HG03280 (cell line): Measurements from ENCODE around the gene MALAT1.
"Not testable (repeated sequence)": the region's sequence is repeated elsewhere in the genome, so short reads cannot be mapped to it uniquely, and the experiment has no call there.

Experiments used
- ATAC-seq: cut with Tn5 transposase; IDR thresholded peaks from one replicate; pipeline ENCODE4 v1.9.1; 2021; ENCODE audit warnings: mild to moderate bottlenecking, moderate library complexity; ENCODE audit not compliant: unreplicated experiment

MALAT1 gene

GRCh38 chr11:65516135-65516968 is 17.5 kb downstream of the MALAT1 start:
- ATAC-seq, result no peak

DNA sequence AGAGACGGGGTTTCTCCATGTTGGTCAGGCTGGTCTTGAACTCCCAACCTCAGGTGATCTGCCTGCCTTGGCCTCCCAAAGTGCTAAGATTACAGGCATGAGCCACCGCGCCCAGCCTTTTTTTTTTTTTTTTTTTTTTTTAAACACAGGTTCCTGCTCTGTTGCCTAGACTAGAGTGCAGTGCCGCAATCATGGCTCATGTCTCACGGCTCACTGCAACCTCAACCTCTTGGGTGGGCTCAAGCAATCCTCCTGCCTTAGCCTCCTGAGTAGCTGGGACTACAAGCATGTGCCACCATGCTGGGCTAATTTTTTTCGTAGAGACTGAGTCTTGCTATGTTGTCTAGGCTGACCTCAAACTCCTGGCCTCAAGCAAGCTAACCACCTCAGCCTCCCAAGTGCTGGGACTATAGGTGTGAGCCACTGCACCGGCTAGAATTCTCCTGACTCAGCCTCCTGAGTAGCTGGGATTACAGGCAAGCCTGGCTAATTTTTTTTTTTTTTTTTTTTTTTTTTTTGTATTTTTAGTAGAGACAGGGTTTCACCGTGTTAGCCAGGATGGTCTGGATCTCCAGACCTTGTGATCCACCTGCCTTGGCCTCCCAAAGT is 20.2 kb downstream of the MALAT1 start:
- not testable (repeated sequence) for ATAC-seq

GRCh38 chr11:65521777-65522521 is 23.1 kb downstream of the MALAT1 start:
- not testable (repeated sequence) for ATAC-seq

DNA sequence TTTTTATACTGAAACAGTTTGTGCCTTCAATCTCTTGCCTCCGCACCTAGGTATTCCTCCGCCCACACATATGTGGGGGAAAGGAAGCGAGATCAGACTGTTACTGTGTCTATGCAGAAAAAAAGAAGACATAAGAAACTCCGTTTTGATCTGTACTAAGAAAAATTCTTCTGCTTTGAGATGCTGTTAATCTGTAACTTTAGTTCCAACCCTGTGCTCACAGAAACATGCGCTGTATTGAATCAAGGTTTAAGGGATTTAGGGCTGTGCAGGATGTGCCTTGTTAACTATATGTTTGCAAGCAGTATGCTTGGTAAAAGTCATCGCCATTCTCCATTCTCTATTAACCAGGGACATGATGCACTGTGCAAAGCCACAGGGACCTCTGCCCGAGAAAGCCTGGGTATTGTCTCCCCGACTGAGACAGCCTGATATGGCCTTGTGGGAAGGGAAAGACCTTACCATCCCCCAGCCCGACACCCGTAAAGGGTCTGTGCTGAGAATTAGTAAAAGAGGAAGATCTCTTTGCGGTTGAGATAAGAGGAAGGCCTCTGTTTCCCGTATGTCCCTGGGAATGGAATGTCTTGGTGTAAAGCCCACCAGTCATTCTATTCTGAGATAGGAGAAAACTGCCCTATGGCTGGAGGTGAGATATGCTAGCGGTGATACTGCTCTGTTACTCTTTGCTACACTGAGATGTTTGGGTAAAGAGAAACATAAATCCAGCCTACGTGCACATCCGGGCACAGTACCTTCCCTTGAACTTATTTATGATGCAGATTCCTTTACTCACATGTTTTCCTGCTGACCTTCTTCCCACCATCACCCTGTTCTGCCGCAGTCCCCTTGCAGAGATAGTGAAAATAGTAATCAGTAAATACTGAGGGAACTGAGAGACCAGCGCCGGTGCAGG is 24.1 kb downstream of the MALAT1 start:
- not testable (repeated sequence) for ATAC-seq

DNA sequence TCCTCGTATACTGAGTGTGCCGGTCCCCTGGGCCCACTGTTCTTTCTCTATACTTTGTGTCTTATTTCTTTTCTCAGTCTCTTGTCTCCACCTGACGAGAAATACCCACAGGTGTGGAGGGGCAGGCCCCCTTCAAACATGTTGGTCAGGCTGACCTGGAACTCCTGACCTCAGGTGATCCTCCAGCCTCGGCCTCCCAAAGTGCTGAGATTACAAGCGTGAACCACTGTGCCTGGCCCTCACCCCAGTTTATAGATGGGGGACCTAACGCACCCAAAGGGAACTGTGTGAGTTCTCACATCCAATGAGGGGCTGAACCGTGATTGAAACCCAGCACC is 24.8 kb downstream of the MALAT1 start:
- not testable (repeated sequence) for ATAC-seq

DNA sequence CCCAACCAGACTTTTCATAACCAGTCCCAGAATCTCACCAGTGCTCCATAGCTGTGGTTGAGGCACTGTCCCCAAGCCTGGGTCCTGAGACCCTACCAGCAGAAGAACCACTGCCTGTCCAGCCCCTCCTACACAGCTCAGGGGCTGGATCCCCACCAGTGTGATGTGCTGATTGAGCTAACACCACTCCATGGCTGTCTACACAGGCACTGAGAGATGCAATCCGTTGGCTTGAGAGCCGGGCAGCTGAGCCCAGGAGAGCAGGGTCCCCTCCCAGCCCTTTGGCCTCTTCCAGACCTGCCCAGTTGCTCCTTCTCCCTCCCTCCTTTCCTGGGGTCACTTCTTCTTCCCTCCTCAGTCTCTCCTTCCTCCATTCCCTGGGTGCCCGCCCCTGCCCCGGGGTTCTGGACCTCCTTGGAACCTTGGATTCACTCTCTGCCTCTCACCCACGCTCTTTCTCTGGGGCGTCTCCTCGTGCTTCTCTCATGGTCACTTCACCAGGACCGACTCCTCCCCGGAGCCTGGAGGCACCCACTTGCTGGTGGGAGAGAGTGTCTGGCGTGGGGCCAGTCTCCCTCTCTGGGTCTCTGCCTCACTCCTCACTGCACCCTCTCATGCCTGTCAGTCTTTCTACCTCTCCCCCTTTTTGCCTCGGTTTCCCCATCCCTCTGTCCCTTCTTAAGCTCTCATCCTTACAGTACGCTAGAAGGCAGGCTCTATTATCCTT is 25.3 kb downstream of the MALAT1 start:
- no peak for ATAC-seq

- ATAC-seq, result peak; percentile 66
These were observed 26.1 kb downstream of the MALAT1 start, which contains the start of gene SCYL1 for GRCh38 chr11:65524741-65525545. SCYL1 (plus strand) TSS chr11:65525083; CDS start chr11:65525154, 71 bp downstream.

- peak; percentile 14 for ATAC-seq
These were observed 27.0 kb downstream of the MALAT1 start for GRCh38 chr11:65525546-65526480.

DNA sequence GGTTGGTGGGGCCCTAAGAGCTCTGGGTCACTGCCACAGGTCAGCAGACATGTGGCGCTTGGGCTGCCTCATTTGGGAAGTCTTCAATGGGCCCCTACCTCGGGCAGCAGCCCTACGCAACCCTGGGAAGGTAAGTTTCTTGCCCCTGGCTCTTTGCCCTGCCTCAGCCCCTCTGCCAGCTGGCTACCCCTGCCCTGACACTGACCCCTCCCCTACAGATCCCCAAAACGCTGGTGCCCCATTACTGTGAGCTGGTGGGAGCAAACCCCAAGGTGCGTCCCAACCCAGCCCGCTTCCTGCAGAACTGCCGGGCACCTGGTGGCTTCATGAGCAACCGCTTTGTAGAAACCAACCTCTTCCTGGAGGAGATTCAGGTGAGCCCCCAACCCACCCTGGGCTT is 27.9 kb downstream of the MALAT1 start:
- ATAC-seq, result no peak

DNA sequence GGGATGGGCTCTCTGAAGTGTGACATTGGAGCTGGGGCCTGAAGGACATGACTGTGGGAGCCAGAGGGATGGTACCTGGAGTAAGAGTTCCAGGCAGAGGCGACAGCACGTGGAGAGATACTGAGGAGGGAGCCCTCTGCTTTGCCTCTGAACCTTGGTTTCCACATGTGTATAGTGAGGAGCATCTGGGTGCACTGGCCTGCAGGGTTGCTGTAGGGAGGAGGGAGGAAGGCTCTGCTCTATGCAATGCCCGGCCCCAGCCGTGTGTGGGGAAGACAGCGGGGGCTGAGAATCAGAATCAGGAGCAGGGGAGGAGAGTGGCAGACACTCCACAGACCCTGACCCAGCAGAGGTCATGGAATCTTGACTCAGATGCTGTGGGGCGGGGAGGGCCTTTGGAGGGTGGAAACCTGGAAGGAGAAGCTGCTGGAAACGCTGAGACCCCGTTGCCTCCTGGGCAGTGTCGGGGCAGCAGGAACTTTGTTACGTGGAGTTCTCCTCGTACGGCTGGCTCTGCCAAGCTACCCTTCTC is 30.0 kb downstream of the MALAT1 start:
- ATAC-seq, result no peak

GRCh38 chr11:65529475-65530156 is 30.8 kb downstream of the MALAT1 start:
- no peak for ATAC-seq

DNA sequence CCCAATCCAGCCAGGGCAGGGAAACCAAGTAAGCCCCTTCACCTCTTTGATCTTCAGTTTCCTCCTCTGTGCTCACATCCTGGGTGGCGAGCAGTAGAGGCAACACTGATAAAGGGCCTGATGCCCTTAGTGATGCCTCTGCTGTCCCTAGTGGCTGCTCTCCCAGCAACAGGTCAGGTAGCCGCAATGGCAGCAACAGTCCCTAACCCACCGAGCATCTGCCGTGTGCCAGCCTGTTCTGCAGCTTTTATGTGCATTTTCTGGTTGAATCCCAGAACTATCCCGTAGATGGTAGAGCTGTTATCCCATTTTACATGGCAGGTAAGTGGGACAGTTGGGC is 31.3 kb downstream of the MALAT1 start:
- no peak for ATAC-seq

DNA sequence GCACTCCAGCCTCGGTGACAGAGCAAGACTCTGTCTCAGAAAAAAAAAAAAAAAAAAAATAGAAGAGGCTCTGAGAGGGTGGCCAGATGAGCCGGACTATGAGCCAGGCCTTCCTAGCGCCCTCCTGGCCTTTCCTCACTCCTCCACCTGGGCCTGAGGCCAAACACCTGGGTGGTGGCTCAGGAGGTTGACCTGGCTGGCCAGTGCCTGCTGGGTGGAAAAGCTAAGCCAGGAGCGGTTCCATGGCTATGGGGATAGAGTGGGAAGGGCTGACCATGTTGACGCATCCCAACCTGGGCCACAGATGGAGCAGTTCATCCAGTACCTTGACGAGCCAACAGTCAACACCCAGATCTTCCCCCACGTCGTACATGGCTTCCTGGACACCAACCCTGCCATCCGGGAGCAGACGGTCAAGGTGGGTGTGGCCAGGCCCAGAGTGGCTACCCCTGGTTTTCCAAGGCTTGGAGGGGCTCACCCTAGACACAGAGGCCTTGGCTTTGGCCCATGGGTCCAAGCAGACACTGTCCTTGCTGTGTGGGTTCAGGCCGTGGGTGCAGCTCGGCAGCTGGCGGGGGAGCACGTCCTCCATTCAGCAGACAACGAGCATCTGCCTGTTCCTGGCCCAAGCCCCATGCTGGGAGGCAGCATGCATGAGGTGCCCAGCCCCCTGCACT is 33.7 kb downstream of the MALAT1 start:
- ATAC-seq, result no peak

DNA sequence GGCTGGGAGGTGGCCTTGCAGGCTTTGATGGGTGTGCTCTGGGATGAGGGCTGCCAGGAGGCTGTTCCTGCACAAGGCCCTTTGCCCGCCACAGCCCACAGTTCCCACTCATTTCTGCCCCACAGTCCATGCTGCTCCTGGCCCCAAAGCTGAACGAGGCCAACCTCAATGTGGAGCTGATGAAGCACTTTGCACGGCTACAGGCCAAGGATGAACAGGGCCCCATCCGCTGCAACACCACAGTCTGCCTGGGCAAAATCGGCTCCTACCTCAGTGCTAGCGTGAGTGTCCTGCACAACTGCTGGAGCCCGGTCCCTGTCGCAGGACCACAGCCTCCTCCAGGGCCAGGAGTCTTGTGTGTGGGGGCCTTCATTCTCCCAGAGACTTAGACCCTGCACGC is 36.3 kb downstream of the MALAT1 start:
- ATAC-seq, result no peak

DNA sequence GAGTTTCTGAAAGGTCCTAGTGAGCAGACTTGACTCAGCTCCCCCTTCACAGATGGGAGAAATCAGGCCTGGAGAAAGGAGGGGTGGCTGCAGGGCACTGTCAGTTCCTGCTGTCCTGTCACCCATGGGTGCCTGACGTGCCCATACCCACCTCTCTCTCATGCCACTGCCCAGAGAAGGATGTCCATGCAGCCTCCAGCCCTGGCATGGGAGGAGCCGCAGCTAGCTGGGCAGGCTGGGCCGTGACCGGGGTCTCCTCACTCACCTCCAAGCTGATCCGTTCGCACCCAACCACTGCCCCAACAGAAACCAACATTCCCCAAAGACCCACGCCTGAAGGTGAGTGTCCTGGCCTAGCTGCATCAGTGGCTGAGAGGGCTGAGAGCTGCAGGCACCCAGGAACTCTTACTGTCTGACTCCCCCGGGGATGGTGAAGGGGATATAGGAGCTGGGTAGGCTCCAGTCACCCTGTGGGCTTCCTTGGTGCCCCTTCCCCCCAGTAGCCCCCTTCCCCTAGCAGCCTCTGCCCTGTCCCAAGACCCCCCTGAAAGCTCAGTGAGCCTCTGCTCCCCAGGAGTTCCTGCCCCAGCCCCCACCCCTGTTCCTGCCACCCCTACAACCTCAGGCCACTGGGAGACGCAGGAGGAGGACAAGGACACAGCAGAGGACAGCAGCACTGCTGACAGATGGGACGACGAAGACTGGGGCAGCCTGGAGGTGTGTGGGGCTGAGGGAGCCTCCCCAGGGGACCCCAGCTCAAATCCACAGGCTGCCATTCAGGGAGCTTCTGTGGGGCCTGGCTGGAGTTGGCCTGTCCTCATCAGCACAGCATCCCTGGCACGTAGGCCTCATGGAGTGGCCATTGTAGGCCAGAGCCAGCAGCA is 37.8 kb downstream of the MALAT1 start:
- no peak for ATAC-seq

DNA sequence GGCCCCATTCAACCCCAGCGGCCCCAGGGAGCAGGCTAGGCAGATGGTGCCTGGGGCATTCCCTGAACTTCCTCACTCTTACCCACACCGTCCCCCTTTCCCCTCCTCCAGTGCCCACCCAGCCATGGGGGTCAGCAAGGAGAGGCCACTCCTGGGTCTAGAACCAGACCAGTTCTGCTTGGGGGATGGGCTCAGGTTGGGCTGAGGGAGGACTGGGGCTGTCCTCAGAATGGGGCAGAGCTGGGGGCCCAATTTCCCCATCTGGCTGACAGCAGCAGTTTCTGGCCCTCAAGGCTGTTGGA is 38.4 kb downstream of the MALAT1 start:
- ATAC-seq, result no peak
